Mesodermal cell (in vitro differentiated cells): ENCODE results near the gene NHERF2.

ENCODE experiments used
- H3K27ac ChIP-seq: 2 replicates; pipeline ENCODE4 v1.7.0; 2013; ENCODE audit warnings: mild to moderate bottlenecking, low read depth, low read length, moderate library complexity; ENCODE audit not compliant: severe bottlenecking
- H3K36me3 ChIP-seq: 2 replicates; pipeline ENCODE4 v1.7.1; 2013; ENCODE audit warnings: mild to moderate bottlenecking, low read length, moderate library complexity; ENCODE audit not compliant: control insufficient read depth, insufficient read depth
- H3K4me1 ChIP-seq: one replicate; pipeline ENCODE4 v1.7.1; 2013; ENCODE audit warnings: mild to moderate bottlenecking, low read length; ENCODE audit not compliant: insufficient read depth, control insufficient read depth, poor library complexity, severe bottlenecking
- H3K4me3 ChIP-seq: 2 replicates; pipeline ENCODE4 v1.7.0; 2013; ENCODE audit warnings: low read length, control low read depth, mild to moderate bottlenecking; ENCODE audit not compliant: insufficient read depth, poor library complexity, severe bottlenecking; ENCODE audit errors: extremely low read depth
- H3K9me3 ChIP-seq: 2 replicates; pipeline ENCODE4 v1.7.1; 2013; ENCODE audit warnings: mild to moderate bottlenecking, low read length, moderate library complexity; ENCODE audit not compliant: control insufficient read depth
- WGBS, 2 experiments: methylation state at CpG; one replicate each; pipeline ENCODE4 v1.1.5; 2013; ENCODE audit warnings: missing lambda C conversion rate in 2 of 2; ENCODE audit not compliant: insufficient coverage in 2 of 2; 5-methylcytosine and 5-hydroxymethylcytosine counted together

Gene NHERF2

DNA sequence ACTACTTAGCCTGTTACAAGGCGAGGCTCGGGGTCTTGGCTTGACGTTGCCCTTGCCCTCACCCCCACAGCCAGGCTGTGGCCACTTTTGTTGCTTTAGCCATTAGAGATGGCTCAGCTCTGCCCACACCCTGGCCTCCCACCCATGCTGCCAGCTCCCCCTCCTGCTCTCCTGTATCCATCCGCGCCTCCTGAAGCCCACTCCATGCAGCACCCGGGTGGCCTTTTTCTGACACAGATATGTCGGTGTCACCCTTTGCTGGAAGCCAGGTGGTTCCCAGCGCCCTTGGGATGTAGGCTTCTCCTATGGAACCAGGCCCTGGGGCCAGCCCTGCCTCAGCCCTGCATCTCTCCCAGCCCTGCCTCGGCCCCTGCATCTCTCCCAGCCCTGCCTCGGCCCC is 30.7 kb downstream of the NHERF2 start:
- WGBS, 2 experiments, result 92 to 97% methylated on average over 6 to 7 of the region's 10 CpGs
- Histone ChIP-seq H3K4me3 (no peak overlapping the region), H3K36me3 (peaks cover 61% of the 10 kb centered on the region), H3K9me3 (no peaks in the 10 kb centered on the region), H3K27ac (no peak overlapping the region), H3K4me1 (no peaks in the 10 kb centered on the region)

- H3K36me3 ChIP-seq, result peaks cover 61% of the 10 kb centered on the region
- WGBS, 2 experiments, result 92 to 94% methylated on average over 13 of the region's 13 CpGs
- no peaks in the 10 kb centered on the region for H3K9me3 ChIP-seq
- H3K4me1 ChIP-seq, result no peaks in the 10 kb centered on the region
- no peak overlapping the region for H3K27ac ChIP-seq
- no peak overlapping the region for H3K4me3 ChIP-seq
These were observed 31.7 kb downstream of the NHERF2 start for GRCh38 chr16:2058420-2058819.

GRCh38 chr16:2058872-2059271 is 32.2 kb downstream of the NHERF2 start:
- Histone ChIP-seq H3K27ac (no peak overlapping the region), H3K4me3 (no peak overlapping the region), H3K9me3 (no peaks in the 10 kb centered on the region), H3K36me3 (peaks cover 61% of the 10 kb centered on the region), H3K4me1 (no peaks in the 10 kb centered on the region)
- 97 to 98% methylated on average over 5 to 7 of the region's 10 CpGs for whole genome bisulfite sequencing, 2 experiments

GRCh38 chr16:2060346-2060745 is 33.6 kb downstream of the NHERF2 start:
- H3K9me3 ChIP-seq, result no peaks in the 10 kb centered on the region
- H3K4me1 ChIP-seq, result no peaks in the 10 kb centered on the region
- H3K4me3 ChIP-seq, result no peak overlapping the region
- WGBS, 2 experiments, result 95% methylated on average over 15 to 17 of the region's 17 CpGs
- H3K36me3 ChIP-seq, result peaks cover 60% of the 10 kb centered on the region
- no peak overlapping the region for H3K27ac ChIP-seq

DNA sequence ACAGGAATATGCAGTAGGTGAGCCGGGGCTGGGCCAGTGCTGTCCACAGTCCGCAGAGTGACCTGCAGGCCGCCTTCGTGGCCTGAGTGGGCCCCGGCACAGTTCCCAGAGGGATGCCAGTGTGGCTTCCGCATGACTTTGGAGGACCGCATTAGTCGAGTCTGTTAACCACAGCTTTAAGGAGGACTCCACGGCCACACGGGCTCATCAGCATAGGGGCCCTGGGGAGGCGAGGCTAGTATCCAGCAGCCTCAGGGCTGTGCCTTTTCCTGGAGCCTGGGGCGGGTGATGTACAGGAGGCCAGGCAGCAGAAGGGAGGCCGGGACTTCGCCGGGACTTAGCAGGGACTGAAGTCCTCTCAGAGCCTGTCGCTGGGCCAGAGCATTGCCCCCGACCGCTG is 34.3 kb downstream of the NHERF2 start:
- no peak overlapping the region for H3K27ac ChIP-seq
- no peak overlapping the region for H3K4me3 ChIP-seq
- 93 to 95% methylated on average over 17 to 18 of the region's 18 CpGs for WGBS, 2 experiments
- H3K4me1 ChIP-seq, result no peaks in the 10 kb centered on the region
- no peaks in the 10 kb centered on the region for H3K9me3 ChIP-seq
- peaks cover 63% of the 10 kb centered on the region for H3K36me3 ChIP-seq

DNA sequence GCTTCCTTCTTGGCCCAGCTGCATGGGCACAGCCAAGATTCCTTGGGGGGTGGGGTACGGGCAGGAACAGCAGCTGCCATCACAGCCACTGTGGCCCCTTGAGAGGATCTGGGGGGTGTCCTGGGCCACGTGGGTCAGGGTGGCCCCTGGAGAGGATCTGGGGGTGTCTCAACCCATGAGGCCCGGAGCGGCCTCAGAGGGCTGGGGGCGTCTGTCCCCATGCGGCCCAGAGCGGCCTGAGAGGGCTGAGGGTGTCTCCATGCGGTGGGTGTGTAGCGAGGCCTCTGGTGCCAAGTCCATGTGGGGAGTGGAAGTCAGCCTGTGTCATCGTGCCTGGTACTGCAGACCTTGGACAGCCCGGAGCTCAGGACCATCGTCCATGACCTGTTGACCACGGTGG is 34.8 kb downstream of the NHERF2 start:
- Histone ChIP-seq H3K4me1 (no peaks in the 10 kb centered on the region), H3K4me3 (no peak overlapping the region), H3K27ac (no peak overlapping the region), H3K36me3 (peaks cover 66% of the 10 kb centered on the region), H3K9me3 (no peaks in the 10 kb centered on the region)
- 98 to 99% methylated on average over 12 to 13 of the region's 13 CpGs for WGBS, 2 experiments

GRCh38 chr16:2062801-2063200 is 36.1 kb downstream of the NHERF2 start:
- 95 to 98% methylated on average over 28 of the region's 28 CpGs for WGBS, 2 experiments

DNA sequence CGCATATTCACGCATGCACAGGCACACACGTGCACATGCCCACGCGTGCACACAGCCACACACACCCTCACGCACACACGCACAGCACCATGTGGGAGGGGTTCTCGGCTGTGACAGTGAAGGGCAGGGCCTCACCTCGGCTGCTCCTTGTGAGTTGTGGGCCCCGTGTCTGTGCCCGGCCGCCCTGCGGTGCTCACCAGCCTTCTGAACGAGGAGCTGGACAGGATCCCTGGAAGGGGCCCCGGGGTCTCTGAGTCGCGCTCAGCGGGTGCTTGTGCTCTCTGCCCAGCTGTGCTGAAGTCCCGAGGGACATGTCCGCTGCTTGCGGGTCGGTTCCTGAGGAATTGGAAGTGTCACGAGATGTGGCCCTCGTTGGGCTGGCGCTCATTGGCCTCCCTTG is 37.2 kb downstream of the NHERF2 start:
- Histone ChIP-seq H3K4me3 (no peak overlapping the region), H3K4me1 (no peaks in the 10 kb centered on the region), H3K27ac (no peak overlapping the region), H3K9me3 (no peaks in the 10 kb centered on the region), H3K36me3 (peaks cover 72% of the 10 kb centered on the region)
- 95 to 97% methylated on average over 25 of the region's 25 CpGs for WGBS, 2 experiments

More at GRCh38 chr16:2062801-2063200, 36.1 kb downstream of the NHERF2 start:
- Histone ChIP-seq H3K27ac (no peak overlapping the region), H3K4me3 (no peak overlapping the region), H3K9me3 (no peaks in the 10 kb centered on the region), H3K36me3 (peaks cover 69% of the 10 kb centered on the region), H3K4me1 (no peaks in the 10 kb centered on the region)

DNA sequence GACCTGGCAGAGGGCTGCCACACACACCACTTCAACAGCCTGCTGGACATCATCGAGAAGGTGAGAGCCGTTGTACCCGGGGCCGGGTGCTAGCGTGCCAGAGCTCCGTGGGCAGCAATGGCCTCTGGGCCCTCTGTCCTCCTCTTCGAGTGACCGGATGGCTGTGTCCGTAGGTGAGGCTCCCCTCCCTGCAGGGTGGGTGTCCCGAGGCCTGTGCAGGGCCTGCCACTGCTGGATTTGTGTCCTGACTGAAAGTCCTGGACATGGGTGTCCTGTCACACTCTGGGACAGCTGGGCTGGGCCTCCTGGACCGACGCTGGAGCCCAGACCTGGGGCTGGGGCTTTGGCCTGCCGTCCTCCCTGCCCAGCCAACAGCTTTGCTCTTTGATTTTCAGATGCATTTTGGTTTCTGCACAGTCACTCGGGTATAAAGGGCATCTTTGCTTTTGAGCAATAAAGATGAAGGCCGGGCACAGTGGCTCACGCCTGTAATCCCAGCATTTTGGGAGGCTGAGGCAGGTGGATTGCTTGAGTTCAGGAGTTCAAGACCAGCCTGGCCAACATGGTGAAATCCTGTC is 37.8 kb downstream of the NHERF2 start:
- WGBS, 2 experiments, result 96 to 97% methylated on average over 16 of the region's 16 CpGs
- no peaks in the 10 kb centered on the region for H3K9me3 ChIP-seq
- no peak overlapping the region for H3K27ac ChIP-seq
- peaks cover 76% of the 10 kb centered on the region for H3K36me3 ChIP-seq
- no peaks in the 10 kb centered on the region for H3K4me1 ChIP-seq
- no peak overlapping the region for H3K4me3 ChIP-seq

- H3K9me3 ChIP-seq, result no peaks in the 10 kb centered on the region
- no peaks in the 10 kb centered on the region for H3K4me1 ChIP-seq
- H3K4me3 ChIP-seq, result no peak overlapping the region
- no peak overlapping the region for H3K27ac ChIP-seq
- 97 to 98% methylated on average over 8 of the region's 11 CpGs for WGBS, 2 experiments
- peaks cover 71% of the 10 kb centered on the region for H3K36me3 ChIP-seq
These were observed 39.4 kb downstream of the NHERF2 start for GRCh38 chr16:2066139-2066538.

- Histone ChIP-seq H3K36me3 (peaks cover 78% of the 10 kb centered on the region), H3K27ac (no peak overlapping the region), H3K4me3 (no peak overlapping the region), H3K9me3 (no peaks in the 10 kb centered on the region), H3K4me1 (no peaks in the 10 kb centered on the region)
- 94 to 96% methylated on average over 19 to 26 of the region's 29 CpGs for WGBS, 2 experiments
These were observed 44.1 kb downstream of the NHERF2 start for GRCh38 chr16:2070576-2071453.
